ENCODE measurements around the gene DENND5A.

Gene DENND5A

GRCh38 chr11:9265211-9266131, at the start of gene DENND5A:
Gene DENND5A, minus strand, starts transcription at chr11:9265350. Its CDS starts 281 bp downstream, at chr11:9265069.
- peak; percentile 53 to 67 for DNase-seq

GRCh38 chr11:9314291-9315077, 49.3 kb upstream of the DENND5A start, which contains the start of gene TMEM41B:
Gene TMEM41B, minus strand, starts transcription at chr11:9314593. Its CDS starts 152 bp downstream, at chr11:9314441.
- DNase-seq, result peak; percentile 95 to 99

GRCh38 chr11:9313648-9314290, 48.6 kb upstream of the DENND5A start:
- no peak for DNase-seq

- DNase-seq, result no peak
Observed at GRCh38 chr11:9310485-9311090, 45.4 kb upstream of the DENND5A start.

- no peak for DNase-seq
Observed at GRCh38 chr11:9304178-9304577, 39.0 kb upstream of the DENND5A start.

- no peak for DNase-seq
Observed at GRCh38 chr11:9302448-9302847, 37.3 kb upstream of the DENND5A start.

GRCh38 chr11:9301720-9302119, 36.6 kb upstream of the DENND5A start:
- DNase-seq, result no peak

GRCh38 chr11:9293646-9294045, 28.5 kb upstream of the DENND5A start:
- no peak for DNase-seq

GRCh38 chr11:9285850-9286587, 20.9 kb upstream of the DENND5A start:
- no peak for DNase-seq

GRCh38 chr11:9280655-9281301, 15.6 kb upstream of the DENND5A start:
- DNase-seq, result no peak

GRCh38 chr11:9277176-9277575, 12.0 kb upstream of the DENND5A start:
- DNase-seq, result no peak

- no peak for DNase-seq
Observed at GRCh38 chr11:9276571-9276970, 11.4 kb upstream of the DENND5A start.

- no peak for DNase-seq
Observed at GRCh38 chr11:9274499-9275258, 9.5 kb upstream of the DENND5A start.

GRCh38 chr11:9273376-9274336, 8.5 kb upstream of the DENND5A start:
- no peak for DNase-seq

- no peak for DNase-seq
Observed at GRCh38 chr11:9269492-9270013, 4.4 kb upstream of the DENND5A start.

- no peak for DNase-seq
Observed at GRCh38 chr11:9267680-9268079, 2.5 kb upstream of the DENND5A start.

- DNase-seq, result no peak
Observed at GRCh38 chr11:9266926-9267325, 1.8 kb upstream of the DENND5A start.

GRCh38 chr11:9266132-9266736, 1.1 kb upstream of the DENND5A start:
- DNase-seq, result no peak

Measured in NCI-H187 (cell line).